Bronchus fibroblast of lung (primary cell): ENCODE measurements around the gene DLX3. TPM values are rescaled to one million over a fixed set of nuclear protein-coding genes. Genes with fewer than 3 reads are reported as not detected.

Experiments used
- total RNA-seq: library from RNA; depleted of rRNA; stranded (reverse); fragments of >200 nt; gene quantifications from 2 replicates; pipeline ENCODE4 v1.2.3, GENCODE V29; 2015

DLX3 gene
- not detected in 2 replicates for total RNA-seq

GRCh38 chr17:49995055-49995738 is at the start of gene DLX3:
Gene DLX3 (minus strand): TSS chr17:49995224. CDS start chr17:49994998, 226 bp downstream.

DNA sequence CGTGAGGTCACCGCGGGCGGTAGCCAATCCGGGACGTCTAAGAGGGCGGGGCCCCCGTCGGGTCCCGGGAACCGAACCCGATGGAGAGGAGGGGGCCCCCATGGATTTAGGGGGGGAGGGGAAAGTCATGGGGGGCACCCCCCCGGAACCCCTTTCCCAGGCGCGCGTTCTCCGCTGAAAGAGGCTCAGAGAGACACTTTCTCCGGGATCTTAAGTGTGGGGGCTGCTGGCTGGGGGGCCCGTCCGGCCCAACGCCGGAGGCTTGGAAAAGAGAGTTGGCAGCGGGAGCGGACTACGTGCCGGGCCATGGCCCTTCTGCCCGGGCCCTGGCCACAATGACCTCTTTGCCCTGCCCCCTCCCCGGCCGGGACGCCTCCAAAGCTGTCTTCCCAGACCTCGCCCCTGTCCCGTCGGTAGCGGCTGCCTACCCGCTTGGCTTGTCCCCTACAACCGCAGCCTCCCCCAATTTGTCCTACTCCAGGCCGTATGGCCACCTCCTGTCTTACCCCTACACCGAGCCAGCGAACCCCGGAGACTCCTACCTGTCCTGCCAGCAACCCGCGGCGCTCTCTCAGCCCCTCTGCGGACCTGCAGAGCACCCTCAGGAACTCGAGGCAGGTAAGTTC is 25.8 kb downstream of the DLX3 start, which contains the start of gene DLX4:
DLX4 (plus strand) TSS at position 57 of the 626 bp plus-strand sequence; CDS start at position 336, 279 bp downstream.

Other genes starting within 250 kb of the DLX3 start
- gene FAM117A, start 231.1 kb downstream of the DLX3 start, total RNA-seq: 4.7 and 5.5 TPM in 2 replicates
- gene KAT7, start 206.5 kb downstream of the DLX3 start, total RNA-seq: 18.9 and 20.3 TPM in 2 replicates
- not detected in 2 replicates for gene TAC4, start 147.2 kb downstream of the DLX3 start, total RNA-seq
- not detected in 2 replicates for gene DLX4, start 26.0 kb downstream of the DLX3 start, total RNA-seq
- gene ITGA3, start 60.9 kb upstream of the DLX3 start, total RNA-seq: 219 and 249 TPM in 2 replicates
- 10.0 and 11.3 TPM in 2 replicates for gene PDK2, start 100.1 kb upstream of the DLX3 start, total RNA-seq
- gene SAMD14, start 134.9 kb upstream of the DLX3 start, total RNA-seq: 1.0 and 1.8 TPM in 2 replicates
- 30.5 and 32.3 TPM in 2 replicates for gene PPP1R9B, start 155.5 kb upstream of the DLX3 start, total RNA-seq
- 0.15 TPM in 1 of 2 replicates, not detected in the other for gene SGCA, start 170.8 kb upstream of the DLX3 start, total RNA-seq
- 924 and 938 TPM in 2 replicates for gene COL1A1, start 206.4 kb upstream of the DLX3 start, total RNA-seq